SK-N-SH treated with all-trans-retinoic acid at 6 μM for 48 hours (cell line): ENCODE measurements around the gene CA11.

Source experiments
- ATAC-seq: fragments of 200-7000 bp; cut with Tn5 transposase; 3 replicates; pipeline ENCODE4 v1.9.1; 2020; ENCODE audit warnings: mild to moderate bottlenecking, moderate library complexity
- ARNTL ChIP-seq: fragments of 450-650 bp; formaldehyde crosslinking; IDR thresholded peaks from 2 replicates; pipeline ENCODE4 v1.5.0; 2020; ENCODE audit warnings: low read depth, mild to moderate bottlenecking, moderate library complexity, borderline replicate concordance
- BACH2 ChIP-seq: fragments of 250-450 bp; sonication (Bioruptor Pico); IDR thresholded peaks from 2 replicates; pipeline ENCODE4 v1.9.0; 2021; ENCODE audit warnings: mild to moderate bottlenecking, borderline replicate concordance
- CSDC2 ChIP-seq: fragments of 250-450 bp; sonication (Bioruptor Pico); IDR thresholded peaks from 2 replicates; pipeline ENCODE4 v1.5.0; 2020; ENCODE audit warnings: mild to moderate bottlenecking, moderate library complexity
- CSRNP3 ChIP-seq: fragments of 250-450 bp; sonication (Bioruptor Pico); IDR thresholded peaks from 2 replicates; pipeline ENCODE4 v1.5.1; 2021; ENCODE audit warnings: mild to moderate bottlenecking, moderate library complexity
- ESRRG ChIP-seq: fragments of 250-450 bp; sonication (Bioruptor Pico); IDR thresholded peaks from 2 replicates; pipeline ENCODE4 v1.6.1; 2021; ENCODE audit warnings: mild to moderate bottlenecking
- GLIS3 ChIP-seq: fragments of 250-450 bp; sonication (Bioruptor Pico); IDR thresholded peaks from 2 replicates; pipeline ENCODE4 v1.5.0; 2020; ENCODE audit warnings: mild to moderate bottlenecking, moderate library complexity
- ISL1 ChIP-seq: fragments of 250-450 bp; sonication (Bioruptor Pico); IDR thresholded peaks from 2 replicates; pipeline ENCODE4 v2.1.2; 2022; ENCODE audit warnings: mild to moderate bottlenecking, moderate library complexity
- OSR1 ChIP-seq: fragments of 250-450 bp; sonication (Bioruptor Pico); IDR thresholded peaks from 2 replicates; pipeline ENCODE4 v1.8.0; 2022; ENCODE audit warnings: moderate library complexity, mild to moderate bottlenecking, inconsistent platforms
- POU6F1 ChIP-seq: fragments of 250-450 bp; sonication (Bioruptor Pico); IDR thresholded peaks from 2 replicates; pipeline ENCODE4 v1.8.0; 2021; ENCODE audit warnings: low read depth, mild to moderate bottlenecking, moderate library complexity, borderline replicate concordance
- PPARA ChIP-seq: fragments of 250-450 bp; sonication (Bioruptor Pico); IDR thresholded peaks from 2 replicates; pipeline ENCODE4 v1.5.0; 2020; ENCODE audit warnings: mild to moderate bottlenecking, borderline replicate concordance
- RARB ChIP-seq: fragments of 250-450 bp; sonication (Bioruptor Pico); IDR thresholded peaks from 2 replicates; pipeline ENCODE4 v1.8.0; 2021; ENCODE audit warnings: mild to moderate bottlenecking, moderate library complexity
- SNAI2 ChIP-seq: fragments of 250-450 bp; sonication (Bioruptor Pico); IDR thresholded peaks from 2 replicates; pipeline ENCODE4 v1.5.0; 2020; ENCODE audit warnings: mild to moderate bottlenecking, moderate library complexity
- TCF4 ChIP-seq: fragments of 250-450 bp; sonication (Bioruptor Pico); IDR thresholded peaks from 2 replicates; pipeline ENCODE4 v1.8.0; 2021; ENCODE audit warnings: mild to moderate bottlenecking, moderate library complexity, borderline replicate concordance
- TOX ChIP-seq: fragments of 250-450 bp; sonication (Bioruptor Pico); IDR thresholded peaks from 2 replicates; pipeline ENCODE4 v1.8.0; 2021; ENCODE audit warnings: mild to moderate bottlenecking, moderate library complexity, borderline replicate concordance
- ZC3H10 ChIP-seq: fragments of 250-450 bp; sonication (Bioruptor Pico); IDR thresholded peaks from 2 replicates; pipeline ENCODE4 v1.5.1; 2021; ENCODE audit warnings: mild to moderate bottlenecking, moderate library complexity
- ZFP3 ChIP-seq: fragments of 250-450 bp; sonication (Bioruptor Pico); IDR thresholded peaks from 2 replicates; pipeline ENCODE4 v1.5.0; 2020; ENCODE audit warnings: mild to moderate bottlenecking, moderate library complexity
- ZFP30 ChIP-seq: fragments of 450-650 bp; formaldehyde crosslinking; IDR thresholded peaks from 2 replicates; pipeline ENCODE4 v1.5.0; 2022; ENCODE audit warnings: mild to moderate bottlenecking, moderate library complexity
- ZNF565 ChIP-seq: fragments of 450-650 bp; formaldehyde crosslinking; conservative IDR thresholded peaks from 2 replicates; pipeline ENCODE4 v1.5.0; 2020; ENCODE audit warnings: low read depth, mild to moderate bottlenecking, moderate library complexity
- ZNF70 ChIP-seq: fragments of 450-650 bp; formaldehyde crosslinking; IDR thresholded peaks from 2 replicates; pipeline ENCODE4 v1.5.0; 2020; ENCODE audit warnings: mild to moderate bottlenecking, moderate library complexity
- ZNF8 ChIP-seq: fragments of 450-650 bp; formaldehyde crosslinking; IDR thresholded peaks from 2 replicates; pipeline ENCODE4 v1.5.0; 2020; ENCODE audit warnings: mild to moderate bottlenecking, moderate library complexity
- TF ChIP-seq, protein P1 (sequence below): fragments of 250-450 bp; sonication (Bioruptor Pico); IDR thresholded peaks from 2 replicates; pipeline ENCODE4 v1.8.0; 2020; ENCODE audit warnings: mild to moderate bottlenecking, moderate library complexity, borderline replicate concordance
- TF ChIP-seq, protein P2 (sequence below): fragments of 250-450 bp; sonication (Bioruptor Pico); IDR thresholded peaks from 2 replicates; pipeline ENCODE4 v1.5.0; 2020; ENCODE audit warnings: mild to moderate bottlenecking, moderate library complexity

CA11 gene

GRCh38 chr19:48598996-48599700, 46.8 kb downstream of the CA11 start:
- TF ChIP-seq, protein P1, sequence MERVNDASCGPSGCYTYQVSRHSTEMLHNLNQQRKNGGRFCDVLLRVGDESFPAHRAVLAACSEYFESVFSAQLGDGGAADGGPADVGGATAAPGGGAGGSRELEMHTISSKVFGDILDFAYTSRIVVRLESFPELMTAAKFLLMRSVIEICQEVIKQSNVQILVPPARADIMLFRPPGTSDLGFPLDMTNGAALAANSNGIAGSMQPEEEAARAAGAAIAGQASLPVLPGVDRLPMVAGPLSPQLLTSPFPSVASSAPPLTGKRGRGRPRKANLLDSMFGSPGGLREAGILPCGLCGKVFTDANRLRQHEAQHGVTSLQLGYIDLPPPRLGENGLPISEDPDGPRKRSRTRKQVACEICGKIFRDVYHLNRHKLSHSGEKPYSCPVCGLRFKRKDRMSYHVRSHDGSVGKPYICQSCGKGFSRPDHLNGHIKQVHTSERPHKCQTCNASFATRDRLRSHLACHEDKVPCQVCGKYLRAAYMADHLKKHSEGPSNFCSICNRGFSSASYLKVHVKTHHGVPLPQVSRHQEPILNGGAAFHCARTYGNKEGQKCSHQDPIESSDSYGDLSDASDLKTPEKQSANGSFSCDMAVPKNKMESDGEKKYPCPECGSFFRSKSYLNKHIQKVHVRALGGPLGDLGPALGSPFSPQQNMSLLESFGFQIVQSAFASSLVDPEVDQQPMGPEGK: no peak
- TF ChIP-seq OSR1 (CRISPR knock-in tag): no peak
- TF ChIP-seq PPARA (CRISPR knock-in tag): no peak
- TF ChIP-seq RARB: no peak
- no peak for TF ChIP-seq ESRRG (CRISPR knock-in tag)
- no peak for TF ChIP-seq CSRNP3 (CRISPR knock-in tag)
- TF ChIP-seq TOX: no peak
- TF ChIP-seq, protein P2, sequence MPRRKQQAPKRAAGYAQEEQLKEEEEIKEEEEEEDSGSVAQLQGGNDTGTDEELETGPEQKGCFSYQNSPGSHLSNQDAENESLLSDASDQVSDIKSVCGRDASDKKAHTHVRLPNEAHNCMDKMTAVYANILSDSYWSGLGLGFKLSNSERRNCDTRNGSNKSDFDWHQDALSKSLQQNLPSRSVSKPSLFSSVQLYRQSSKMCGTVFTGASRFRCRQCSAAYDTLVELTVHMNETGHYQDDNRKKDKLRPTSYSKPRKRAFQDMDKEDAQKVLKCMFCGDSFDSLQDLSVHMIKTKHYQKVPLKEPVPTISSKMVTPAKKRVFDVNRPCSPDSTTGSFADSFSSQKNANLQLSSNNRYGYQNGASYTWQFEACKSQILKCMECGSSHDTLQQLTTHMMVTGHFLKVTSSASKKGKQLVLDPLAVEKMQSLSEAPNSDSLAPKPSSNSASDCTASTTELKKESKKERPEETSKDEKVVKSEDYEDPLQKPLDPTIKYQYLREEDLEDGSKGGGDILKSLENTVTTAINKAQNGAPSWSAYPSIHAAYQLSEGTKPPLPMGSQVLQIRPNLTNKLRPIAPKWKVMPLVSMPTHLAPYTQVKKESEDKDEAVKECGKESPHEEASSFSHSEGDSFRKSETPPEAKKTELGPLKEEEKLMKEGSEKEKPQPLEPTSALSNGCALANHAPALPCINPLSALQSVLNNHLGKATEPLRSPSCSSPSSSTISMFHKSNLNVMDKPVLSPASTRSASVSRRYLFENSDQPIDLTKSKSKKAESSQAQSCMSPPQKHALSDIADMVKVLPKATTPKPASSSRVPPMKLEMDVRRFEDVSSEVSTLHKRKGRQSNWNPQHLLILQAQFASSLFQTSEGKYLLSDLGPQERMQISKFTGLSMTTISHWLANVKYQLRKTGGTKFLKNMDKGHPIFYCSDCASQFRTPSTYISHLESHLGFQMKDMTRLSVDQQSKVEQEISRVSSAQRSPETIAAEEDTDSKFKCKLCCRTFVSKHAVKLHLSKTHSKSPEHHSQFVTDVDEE: no peak
- TF ChIP-seq ZFP30 (CRISPR knock-in tag): no peak
- no peak for TF ChIP-seq ZNF70 (CRISPR knock-in tag)
- no peak for TF ChIP-seq ZFP3 (CRISPR knock-in tag)
- no peak for TF ChIP-seq POU6F1 (CRISPR knock-in tag)
- no peak for TF ChIP-seq ISL1 (CRISPR knock-in tag)
- no peak for TF ChIP-seq TCF4 (CRISPR knock-in tag)
- no peak for TF ChIP-seq GLIS3
- no peak for TF ChIP-seq CSDC2 (CRISPR knock-in tag)
- TF ChIP-seq BACH2: no peak
- no peak for ATAC-seq

- TF ChIP-seq ZNF565 (no peak), ZNF70 (CRISPR knock-in tag) (no peak), TCF4 (CRISPR knock-in tag) (no peak), BACH2 (no peak), ZC3H10 (CRISPR knock-in tag) (no peak), ESRRG (CRISPR knock-in tag) (no peak), SNAI2 (CRISPR knock-in tag) (no peak), RARB (no peak), PPARA (CRISPR knock-in tag) (no peak), GLIS3 (no peak), ARNTL (CRISPR knock-in tag) (no peak), ZFP30 (CRISPR knock-in tag) (no peak), ZFP3 (CRISPR knock-in tag) (no peak), CSRNP3 (CRISPR knock-in tag) (no peak), TOX (no peak), CSDC2 (CRISPR knock-in tag) (no peak), ZNF8 (no peak)
- TF ChIP-seq, protein P1: no peak
- TF ChIP-seq, protein P2: no peak
- ATAC-seq: no peak
Observed at GRCh38 chr19:48596679-48597465, 49.1 kb downstream of the CA11 start.
